ENCODE measurements around the gene YPEL2.

YPEL2 gene

GRCh38 chr17:59296190-59296589, 35.3 kb upstream of the YPEL2 start:
- no peak for TF ChIP-seq CTCF (IDR thresholded peaks at IDR 0.05; ENCODE audit: control extremely low read depth, extremely low read depth, low read depth, missing control alignments)
- no peak for DNase-seq (ENCODE audit: extremely low spot score)
- CTCF ChIA-PET = interaction anchor here (1.9 kb wide), 1 partner anchor 15 kb away, joined by 5 read pairs; no protein-coding TSS in a partner anchor
- POLR2A ChIA-PET = no interaction called here

- no peak for TF ChIP-seq CTCF (IDR thresholded peaks at IDR 0.05; ENCODE audit: control extremely low read depth, extremely low read depth, low read depth, missing control alignments)
- ChIA-PET POLR2A (no interaction called here), CTCF (interaction anchor here (0.8 to 3.2 kb wide), 3 partner anchors 12 to 143 kb away, joined by 3 to 15 read pairs (median 4); no protein-coding TSS in a partner anchor)
- no peak for DNase-seq (ENCODE audit: extremely low spot score)
Measured at GRCh38 chr17:59298521-59298920, 32.9 kb upstream of the YPEL2 start.

- CTCF ChIA-PET = interaction anchor here (1.1 to 3.2 kb wide), 2 partner anchors 11 to 152 kb away, joined by 3 to 15 read pairs; no protein-coding TSS in a partner anchor
- no peak for TF ChIP-seq CTCF (IDR thresholded peaks at IDR 0.05; ENCODE audit: control extremely low read depth, extremely low read depth, low read depth, missing control alignments)
- no peak for DNase-seq (ENCODE audit: extremely low spot score)
- POLR2A ChIA-PET = no interaction called here
Measured at GRCh38 chr17:59299400-59300092, 31.9 kb upstream of the YPEL2 start.

GRCh38 chr17:59300941-59301340, 30.5 kb upstream of the YPEL2 start:
- TF ChIP-seq CTCF (IDR thresholded peaks at IDR 0.05; ENCODE audit: control extremely low read depth, extremely low read depth, low read depth, missing control alignments) = no peak
- POLR2A ChIA-PET = no interaction called here
- DNase-seq (ENCODE audit: extremely low spot score) = no peak
- CTCF ChIA-PET = interaction anchor here (1.8 to 3.2 kb wide), 2 partner anchors 10 kb away, joined by 5 to 15 read pairs; no protein-coding TSS in a partner anchor

- POLR2A ChIA-PET = no interaction called here
- CTCF ChIA-PET = no interaction called here
- DNase-seq (ENCODE audit: extremely low spot score) = no peak
- TF ChIP-seq CTCF (IDR thresholded peaks at IDR 0.05; ENCODE audit: control extremely low read depth, extremely low read depth, low read depth, missing control alignments) = no peak
Measured at GRCh38 chr17:59304811-59305210, 26.6 kb upstream of the YPEL2 start.

GRCh38 chr17:59310263-59310920, 21.1 kb upstream of the YPEL2 start:
- POLR2A ChIA-PET = no interaction called here
- no peak for TF ChIP-seq CTCF (IDR thresholded peaks at IDR 0.05; ENCODE audit: control extremely low read depth, extremely low read depth, low read depth, missing control alignments)
- CTCF ChIA-PET = interaction anchor here (0.6 to 10.0 kb wide), 37 partner anchors 8 to 739 kb away, joined by 3 to 207 read pairs (median 4); no protein-coding TSS in a partner anchor
- DNase-seq (ENCODE audit: extremely low spot score) = no peak

All from GM10248 (cell line).